ENCODE measurements around the gene SRSF12.
"Not testable (repeated sequence)": the region's sequence is repeated elsewhere in the genome, so short reads cannot be mapped to it uniquely, and the experiment has no call there.

SRSF12 gene

GRCh38 chr6:89128256-89128671 is 10.4 kb upstream of the SRSF12 start:
- not testable (repeated sequence) for H3K4me3 ChIP-seq (ENCODE audit: low read depth in 1 of 2, low read length in 2 of 2); H3K4me1 ChIP-seq (ENCODE audit: control insufficient read depth in 1 of 2, insufficient read depth in 2 of 2, low read length in 2 of 2); H3K36me3 ChIP-seq (ENCODE audit: control insufficient read depth in 1 of 2, insufficient read depth in 2 of 2, low read length in 2 of 2); H3K27ac ChIP-seq (ENCODE audit: low read depth, low read length); H3K27me3 ChIP-seq (ENCODE audit: control insufficient read depth in 1 of 2, insufficient read depth in 2 of 2, low read length in 2 of 2); H3K9me3 ChIP-seq (ENCODE audit: control insufficient read depth in 1 of 2, low read length in 2 of 2); H3K9ac ChIP-seq (ENCODE audit: low read depth in 1 of 2, low read length in 2 of 2)

GRCh38 chr6:89122625-89123024 is 4.8 kb upstream of the SRSF12 start:
- Histone ChIP-seq H3K27me3 (ENCODE audit: control insufficient read depth in 1 of 2, insufficient read depth in 2 of 2, low read length in 2 of 2) (no peaks in the 10 kb centered on the region), H3K27ac (ENCODE audit: low read depth, low read length) (no peak overlapping the region), H3K4me3 (ENCODE audit: low read depth in 1 of 2, low read length in 2 of 2) (no peak overlapping the region), H3K36me3 (ENCODE audit: control insufficient read depth in 1 of 2, insufficient read depth in 2 of 2, low read length in 2 of 2) (no peaks in the 10 kb centered on the region), H3K9me3 (ENCODE audit: control insufficient read depth in 1 of 2, low read length in 2 of 2) (no peaks in the 10 kb centered on the region), H3K4me1 (ENCODE audit: control insufficient read depth in 1 of 2, insufficient read depth in 2 of 2, low read length in 2 of 2) (no peaks in the 10 kb centered on the region), H3K9ac (ENCODE audit: low read depth in 1 of 2, low read length in 2 of 2) (no peak overlapping the region)

- H3K4me1 ChIP-seq (ENCODE audit: control insufficient read depth in 1 of 2, insufficient read depth in 2 of 2, low read length in 2 of 2): peaks cover under 1 to 3% of the 10 kb centered on the region in 2 donors
- H3K4me3 ChIP-seq (ENCODE audit: low read depth in 1 of 2, low read length in 2 of 2): no peak overlapping the region
- no peaks in the 10 kb centered on the region for H3K9me3 ChIP-seq (ENCODE audit: control insufficient read depth in 1 of 2, low read length in 2 of 2)
- H3K9ac ChIP-seq (ENCODE audit: low read depth in 1 of 2, low read length in 2 of 2): no peak overlapping the region
- no peaks in the 10 kb centered on the region for H3K36me3 ChIP-seq (ENCODE audit: control insufficient read depth in 1 of 2, insufficient read depth in 2 of 2, low read length in 2 of 2)
- H3K27ac ChIP-seq (ENCODE audit: low read depth, low read length): no peak overlapping the region
- no peaks in the 10 kb centered on the region for H3K27me3 ChIP-seq (ENCODE audit: control insufficient read depth in 1 of 2, insufficient read depth in 2 of 2, low read length in 2 of 2)
Observed at GRCh38 chr6:89121934-89122333, 4.1 kb upstream of the SRSF12 start.

- Histone ChIP-seq H3K4me1 (ENCODE audit: control insufficient read depth in 1 of 2, insufficient read depth in 2 of 2, low read length in 2 of 2) (peaks cover 3 to 5% of the 10 kb centered on the region in 2 donors), H3K4me3 (ENCODE audit: low read depth in 1 of 2, low read length in 2 of 2) (no peak overlapping the region), H3K9ac (ENCODE audit: low read depth in 1 of 2, low read length in 2 of 2) (no peak overlapping the region), H3K9me3 (ENCODE audit: control insufficient read depth in 1 of 2, low read length in 2 of 2) (no peaks in the 10 kb centered on the region), H3K36me3 (ENCODE audit: control insufficient read depth in 1 of 2, insufficient read depth in 2 of 2, low read length in 2 of 2) (no peaks in the 10 kb centered on the region), H3K27ac (ENCODE audit: low read depth, low read length) (no peak overlapping the region), H3K27me3 (ENCODE audit: control insufficient read depth in 1 of 2, insufficient read depth in 2 of 2, low read length in 2 of 2) (no peaks in the 10 kb centered on the region)
Observed at GRCh38 chr6:89120371-89120770, 2.5 kb upstream of the SRSF12 start.

GRCh38 chr6:89118931-89119330 is 1.1 kb upstream of the SRSF12 start:
- no peaks in the 10 kb centered on the region for H3K9me3 ChIP-seq (ENCODE audit: control insufficient read depth in 1 of 2, low read length in 2 of 2)
- H3K27ac ChIP-seq (ENCODE audit: low read depth, low read length): no peak overlapping the region
- no peak overlapping the region for H3K4me3 ChIP-seq (ENCODE audit: low read depth in 1 of 2, low read length in 2 of 2)
- no peak overlapping the region for H3K9ac ChIP-seq (ENCODE audit: low read depth in 1 of 2, low read length in 2 of 2)
- no peaks in the 10 kb centered on the region for H3K27me3 ChIP-seq (ENCODE audit: control insufficient read depth in 1 of 2, insufficient read depth in 2 of 2, low read length in 2 of 2)
- peaks cover 3 to 5% of the 10 kb centered on the region in 2 donors for H3K4me1 ChIP-seq (ENCODE audit: control insufficient read depth in 1 of 2, insufficient read depth in 2 of 2, low read length in 2 of 2)
- H3K36me3 ChIP-seq (ENCODE audit: control insufficient read depth in 1 of 2, insufficient read depth in 2 of 2, low read length in 2 of 2): no peaks in the 10 kb centered on the region

- H3K9me3 ChIP-seq (ENCODE audit: control insufficient read depth in 1 of 2, low read length in 2 of 2): no peaks in the 10 kb centered on the region
- no peak overlapping the region for H3K9ac ChIP-seq (ENCODE audit: low read depth in 1 of 2, low read length in 2 of 2)
- peak overlapping the region; percentile 71 to 78 for H3K4me3 ChIP-seq (ENCODE audit: low read depth in 1 of 2, low read length in 2 of 2)
- H3K27me3 ChIP-seq (ENCODE audit: control insufficient read depth in 1 of 2, insufficient read depth in 2 of 2, low read length in 2 of 2): no peaks in the 10 kb centered on the region
- peaks cover 3 to 5% of the 10 kb centered on the region in 2 donors for H3K4me1 ChIP-seq (ENCODE audit: control insufficient read depth in 1 of 2, insufficient read depth in 2 of 2, low read length in 2 of 2)
- no peaks in the 10 kb centered on the region for H3K36me3 ChIP-seq (ENCODE audit: control insufficient read depth in 1 of 2, insufficient read depth in 2 of 2, low read length in 2 of 2)
- no peak overlapping the region for H3K27ac ChIP-seq (ENCODE audit: low read depth, low read length)
Observed at GRCh38 chr6:89116702-89117101, 1.2 kb downstream of the SRSF12 start.

GRCh38 chr6:89111933-89112332 is 5.9 kb downstream of the SRSF12 start:
- H3K4me3 ChIP-seq (ENCODE audit: low read depth in 1 of 2, low read length in 2 of 2): no peak overlapping the region
- H3K27ac ChIP-seq (ENCODE audit: low read depth, low read length): no peak overlapping the region
- H3K4me1 ChIP-seq (ENCODE audit: control insufficient read depth in 1 of 2, insufficient read depth in 2 of 2, low read length in 2 of 2): peaks cover 2% of the 10 kb centered on the region in 2 donors
- H3K36me3 ChIP-seq (ENCODE audit: control insufficient read depth in 1 of 2, insufficient read depth in 2 of 2, low read length in 2 of 2): no peaks in the 10 kb centered on the region
- H3K9me3 ChIP-seq (ENCODE audit: control insufficient read depth in 1 of 2, low read length in 2 of 2): no peaks in the 10 kb centered on the region
- no peak overlapping the region for H3K9ac ChIP-seq (ENCODE audit: low read depth in 1 of 2, low read length in 2 of 2)
- no peaks in the 10 kb centered on the region for H3K27me3 ChIP-seq (ENCODE audit: control insufficient read depth in 1 of 2, insufficient read depth in 2 of 2, low read length in 2 of 2)

GRCh38 chr6:89110284-89110683 is 7.6 kb downstream of the SRSF12 start:
- no peaks in the 10 kb centered on the region for H3K4me1 ChIP-seq (ENCODE audit: control insufficient read depth in 1 of 2, insufficient read depth in 2 of 2, low read length in 2 of 2)
- no peak overlapping the region for H3K9ac ChIP-seq (ENCODE audit: low read depth in 1 of 2, low read length in 2 of 2)
- no peak overlapping the region for H3K4me3 ChIP-seq (ENCODE audit: low read depth in 1 of 2, low read length in 2 of 2)
- no peaks in the 10 kb centered on the region for H3K27me3 ChIP-seq (ENCODE audit: control insufficient read depth in 1 of 2, insufficient read depth in 2 of 2, low read length in 2 of 2)
- H3K9me3 ChIP-seq (ENCODE audit: control insufficient read depth in 1 of 2, low read length in 2 of 2): no peaks in the 10 kb centered on the region
- H3K27ac ChIP-seq (ENCODE audit: low read depth, low read length): no peak overlapping the region
- no peaks in the 10 kb centered on the region for H3K36me3 ChIP-seq (ENCODE audit: control insufficient read depth in 1 of 2, insufficient read depth in 2 of 2, low read length in 2 of 2)

GRCh38 chr6:89100114-89100513 is 17.8 kb downstream of the SRSF12 start:
- Histone ChIP-seq H3K27ac (ENCODE audit: low read depth, low read length) (no peak overlapping the region), H3K36me3 (ENCODE audit: control insufficient read depth in 1 of 2, insufficient read depth in 2 of 2, low read length in 2 of 2) (no peaks in the 10 kb centered on the region), H3K27me3 (ENCODE audit: control insufficient read depth in 1 of 2, insufficient read depth in 2 of 2, low read length in 2 of 2) (no peaks in the 10 kb centered on the region), H3K9ac (ENCODE audit: low read depth in 1 of 2, low read length in 2 of 2) (no peak overlapping the region), H3K4me1 (ENCODE audit: control insufficient read depth in 1 of 2, insufficient read depth in 2 of 2, low read length in 2 of 2) (no peaks in the 10 kb centered on the region), H3K9me3 (ENCODE audit: control insufficient read depth in 1 of 2, low read length in 2 of 2) (no peaks in the 10 kb centered on the region), H3K4me3 (ENCODE audit: low read depth in 1 of 2, low read length in 2 of 2) (no peak overlapping the region)

- H3K27ac ChIP-seq (ENCODE audit: low read depth, low read length): no peak overlapping the region
- no peak overlapping the region for H3K4me3 ChIP-seq (ENCODE audit: low read depth in 1 of 2, low read length in 2 of 2)
Observed at GRCh38 chr6:89098461-89098860, 19.4 kb downstream of the SRSF12 start.

GRCh38 chr6:89087881-89088280 is 30.0 kb downstream of the SRSF12 start:
- Histone ChIP-seq H3K4me1 (ENCODE audit: control insufficient read depth in 1 of 2, insufficient read depth in 2 of 2, low read length in 2 of 2) (peaks cover 5 to 16% of the 10 kb centered on the region in 2 donors), H3K27me3 (ENCODE audit: control insufficient read depth in 1 of 2, insufficient read depth in 2 of 2, low read length in 2 of 2) (no peaks in the 10 kb centered on the region), H3K4me3 (ENCODE audit: low read depth in 1 of 2, low read length in 2 of 2) (no peak overlapping the region), H3K9me3 (ENCODE audit: control insufficient read depth in 1 of 2, low read length in 2 of 2) (no peaks in the 10 kb centered on the region), H3K36me3 (ENCODE audit: control insufficient read depth in 1 of 2, insufficient read depth in 2 of 2, low read length in 2 of 2) (peaks cover 19 to 21% of the 10 kb centered on the region in 2 donors), H3K9ac (ENCODE audit: low read depth in 1 of 2, low read length in 2 of 2) (no peak overlapping the region), H3K27ac (ENCODE audit: low read depth, low read length) (no peak overlapping the region)

More at GRCh38 chr6:89098461-89098860, 19.4 kb downstream of the SRSF12 start:
- Histone ChIP-seq H3K9ac (ENCODE audit: low read depth in 1 of 2, low read length in 2 of 2) (no peak overlapping the region), H3K9me3 (ENCODE audit: control insufficient read depth in 1 of 2, low read length in 2 of 2) (no peaks in the 10 kb centered on the region), H3K36me3 (ENCODE audit: control insufficient read depth in 1 of 2, insufficient read depth in 2 of 2, low read length in 2 of 2) (no peaks in the 10 kb centered on the region), H3K27me3 (ENCODE audit: control insufficient read depth in 1 of 2, insufficient read depth in 2 of 2, low read length in 2 of 2) (no peaks in the 10 kb centered on the region), H3K4me1 (ENCODE audit: control insufficient read depth in 1 of 2, insufficient read depth in 2 of 2, low read length in 2 of 2) (no peaks in the 10 kb centered on the region)
